ENCODE data around the gene CERS3.
A peak's percentile ranks its signal among the peaks of the same experiment; 100 is the strongest.

The CERS3 gene

GRCh38 chr15:100528833-100529428 lies at the start of gene CERS3:
Gene CERS3, minus strand, starts transcription at chr15:100528950. Its CDS starts 27,101 bp downstream, at chr15:100501849.
- no peak for DNase-seq

DNA sequence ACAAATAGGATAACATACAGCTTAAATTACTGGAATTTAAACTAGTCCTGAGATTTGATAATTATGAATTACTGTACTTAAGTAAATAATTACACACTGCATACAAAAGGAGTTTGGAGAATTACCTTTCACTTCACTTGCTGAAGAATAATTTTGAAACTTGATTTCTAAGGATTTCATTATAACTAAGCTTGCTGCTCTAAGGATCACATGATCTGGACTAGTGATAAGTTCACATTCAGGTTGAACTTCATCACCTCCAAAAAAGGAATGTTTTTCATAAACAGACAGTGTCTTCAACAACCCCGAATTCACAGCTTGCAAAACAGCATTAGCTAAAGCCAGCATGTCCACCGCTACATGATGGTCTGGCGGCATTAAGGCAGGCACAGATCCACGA lies 44.8 kb upstream of the CERS3 start:
- no peak for DNase-seq

GRCh38 chr15:100572362-100572983 lies 43.7 kb upstream of the CERS3 start:
- no peak for DNase-seq

GRCh38 chr15:100571592-100572167 lies 42.9 kb upstream of the CERS3 start:
- no peak for DNase-seq

DNA sequence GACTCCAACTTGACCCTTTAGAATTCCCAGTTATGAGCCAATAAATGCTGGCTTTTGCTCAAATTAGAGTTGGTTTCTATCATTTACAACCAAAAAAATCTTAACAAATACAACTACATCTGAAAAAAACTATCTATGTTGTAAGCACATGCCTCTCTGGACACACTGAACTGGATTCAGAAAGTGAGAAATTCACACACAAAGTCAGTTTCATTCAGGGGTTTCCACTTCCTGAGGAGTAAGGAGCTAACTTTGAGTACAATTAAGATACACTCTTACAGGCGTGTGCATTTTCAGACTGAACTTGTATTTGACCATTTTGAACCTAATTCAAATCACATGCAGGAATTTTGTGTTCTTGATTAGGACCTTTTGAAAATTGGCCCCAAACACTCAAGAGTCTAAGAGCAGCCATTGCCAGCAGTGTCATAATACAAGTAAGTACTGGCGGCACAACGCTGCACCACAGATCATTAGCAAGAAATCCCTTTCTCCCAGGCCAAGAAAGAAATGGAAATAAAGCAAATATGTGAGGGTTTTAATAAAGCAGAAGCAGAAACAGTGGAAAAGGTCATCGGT lies 42.1 kb upstream of the CERS3 start:
- no peak for DNase-seq

DNA sequence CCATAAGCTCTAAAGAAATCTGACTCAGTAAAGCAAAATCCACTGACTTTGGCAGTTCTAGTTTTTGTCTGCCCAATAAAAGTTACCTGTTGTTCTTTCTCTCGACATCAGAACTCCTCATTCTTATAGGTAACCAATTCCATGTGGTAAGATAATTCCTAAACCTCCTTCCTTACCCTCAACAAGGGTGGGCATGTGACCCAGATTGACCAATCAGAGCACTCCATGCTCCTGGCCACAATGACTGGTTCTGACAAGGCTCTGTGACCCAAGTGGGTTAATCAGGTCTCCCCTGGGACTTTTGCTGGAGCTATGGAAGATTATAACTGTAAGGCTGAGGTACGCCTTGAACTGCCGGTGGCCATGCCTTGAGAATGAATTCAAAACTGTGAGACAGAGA lies 41.5 kb upstream of the CERS3 start:
- DNase-seq = no peak

GRCh38 chr15:100569391-100569790 lies 40.6 kb upstream of the CERS3 start:
- no peak for DNase-seq

DNA sequence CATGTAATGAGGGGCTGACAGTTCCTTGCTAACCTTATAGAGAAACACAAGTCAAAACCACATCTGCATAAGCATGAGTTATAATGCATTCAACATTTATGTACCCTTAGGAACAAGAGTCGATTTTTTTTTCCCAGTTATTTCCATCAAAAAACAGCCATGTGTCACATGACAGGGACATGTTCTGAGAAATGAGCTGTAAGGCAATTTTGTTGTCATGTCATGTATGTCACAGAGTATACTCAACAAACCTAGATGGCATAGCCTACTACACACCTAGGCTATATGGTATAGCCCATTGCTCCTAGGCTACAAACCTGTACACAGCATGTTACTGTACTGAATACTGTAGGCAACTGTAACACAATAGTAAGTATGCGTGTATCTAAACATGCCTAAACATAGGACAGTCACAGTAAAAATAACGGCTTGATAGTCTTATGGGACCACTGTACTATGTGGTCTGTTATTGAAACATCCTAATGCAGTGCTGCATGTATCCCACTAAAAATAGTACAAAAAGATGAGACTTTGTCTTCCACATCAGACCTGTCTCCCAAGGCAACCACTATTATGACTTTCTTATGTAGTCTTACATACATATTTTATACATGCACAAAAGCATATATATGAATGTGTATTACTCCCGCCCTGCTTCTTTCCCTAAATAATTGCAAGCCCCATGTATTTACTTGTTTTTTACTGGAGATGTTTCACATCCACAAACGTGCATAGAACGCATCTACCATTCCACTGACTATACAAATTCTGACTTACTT lies 38.3 kb upstream of the CERS3 start:
- DNase-seq = no peak

GRCh38 chr15:100565591-100565990 lies 36.8 kb upstream of the CERS3 start:
- no peak for DNase-seq

DNA sequence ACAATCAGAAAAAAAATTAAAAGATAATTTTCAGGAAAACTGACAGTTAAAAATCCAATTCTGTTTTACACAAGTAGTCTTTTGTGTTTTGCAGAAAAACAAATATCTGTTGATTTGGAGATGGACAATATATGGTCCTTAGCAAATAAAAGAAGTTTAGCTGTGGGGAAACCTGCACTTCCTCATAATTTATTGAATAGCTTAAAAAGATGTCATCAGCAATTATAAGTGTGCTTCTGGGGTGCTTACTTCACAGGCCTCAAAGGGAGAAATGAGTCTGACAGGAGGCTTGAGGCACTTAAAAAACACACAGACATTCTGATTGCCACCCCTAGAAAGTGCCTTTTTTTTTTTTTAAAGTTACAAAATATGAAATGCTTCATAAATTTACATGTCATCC lies 31.6 kb upstream of the CERS3 start:
- DNase-seq = no peak

- peak; percentile 9 for DNase-seq
Measured at GRCh38 chr15:100559330-100559729, 30.6 kb upstream of the CERS3 start.

DNA sequence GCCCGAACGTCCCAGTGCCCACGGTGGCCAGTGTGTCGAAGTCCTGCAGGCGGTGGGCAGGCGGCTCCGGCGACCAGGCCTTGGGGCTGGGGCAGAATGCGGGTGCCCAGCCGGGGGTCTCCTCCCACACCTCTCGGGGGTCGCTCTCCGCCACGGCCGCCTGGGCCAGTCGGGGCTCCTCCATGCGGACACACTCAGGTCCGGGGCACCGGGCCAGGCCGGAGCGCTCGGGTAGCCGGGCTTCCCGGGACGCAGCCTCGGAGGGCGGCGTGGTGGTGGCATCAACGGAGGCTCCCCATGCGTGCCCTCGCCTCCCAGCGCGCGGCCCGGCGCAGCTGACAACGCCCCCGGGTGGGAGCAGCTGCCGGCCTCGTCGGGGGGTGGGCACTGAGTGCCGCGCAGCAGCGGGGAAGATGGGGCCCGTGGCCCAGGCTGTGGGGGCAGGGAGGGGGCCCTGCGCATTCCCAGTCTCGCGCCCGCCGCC lies 30.1 kb upstream of the CERS3 start:
- DNase-seq = no peak

- DNase-seq = no peak
Measured at GRCh38 chr15:100553468-100553867, 24.7 kb upstream of the CERS3 start.

GRCh38 chr15:100547961-100548360 lies 19.2 kb upstream of the CERS3 start:
- no peak for DNase-seq

DNA sequence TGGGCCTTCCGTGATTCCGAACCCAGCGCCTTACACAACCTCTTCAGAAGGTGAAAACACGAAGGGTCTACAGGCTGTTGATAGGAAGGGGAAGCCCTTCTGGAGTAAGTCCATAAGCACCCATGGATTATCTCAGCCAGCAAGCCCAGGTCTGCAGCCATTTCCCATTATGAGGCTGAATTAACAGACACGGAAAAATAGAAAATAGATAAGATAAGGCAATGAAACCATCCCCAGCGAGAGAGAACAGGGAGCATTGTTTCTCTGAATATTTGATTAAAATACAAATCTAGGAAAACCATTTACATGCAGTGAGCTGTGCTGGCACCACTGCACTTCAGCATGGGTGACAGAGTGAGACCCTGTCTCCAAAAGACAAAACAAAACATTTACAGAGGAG lies 16.2 kb upstream of the CERS3 start:
- no peak for DNase-seq

DNA sequence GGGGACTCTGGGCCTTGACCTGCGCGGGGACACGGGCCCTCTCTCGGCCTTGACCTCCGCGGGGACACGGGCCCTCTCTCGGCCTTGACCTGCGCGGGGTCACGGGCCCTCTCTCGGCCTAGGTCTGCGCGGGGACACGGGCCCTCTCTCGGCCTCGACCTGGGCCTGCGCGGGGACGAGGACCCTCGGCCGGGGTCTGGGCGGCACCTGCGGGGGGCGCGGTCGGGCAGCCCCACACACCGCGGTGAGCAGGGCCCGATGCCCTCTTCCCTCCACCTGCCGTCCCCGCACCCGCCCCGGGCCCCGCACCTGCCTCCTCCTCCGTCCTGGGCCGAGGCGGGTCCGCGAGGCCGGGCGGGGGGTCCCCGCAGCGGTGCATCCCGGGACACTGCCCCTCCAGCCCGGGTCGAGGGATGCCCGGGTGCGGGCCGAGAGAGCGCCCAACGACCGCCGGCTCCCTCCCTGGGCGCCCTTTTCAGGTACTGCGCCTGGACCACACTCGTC lies 15.6 kb upstream of the CERS3 start:
- DNase-seq = no peak

DNA sequence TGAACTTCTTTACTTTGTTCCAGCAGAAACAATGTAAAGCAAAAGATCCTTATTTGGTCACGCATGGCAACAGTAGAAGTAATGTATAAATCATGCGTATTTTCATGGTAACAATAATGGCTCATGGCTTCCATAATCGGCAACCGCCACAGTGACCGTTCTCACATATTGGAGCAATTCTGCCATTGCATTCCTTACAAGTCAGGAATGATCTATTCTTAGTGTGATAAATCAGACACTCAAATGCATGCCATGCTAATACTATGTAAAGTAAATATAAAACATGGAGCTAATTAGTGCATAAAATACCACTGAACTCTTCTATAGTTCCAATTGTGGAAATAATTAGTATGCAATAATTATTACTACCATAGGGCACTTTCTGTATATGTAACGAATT lies 13.5 kb upstream of the CERS3 start:
- no peak for DNase-seq

DNA sequence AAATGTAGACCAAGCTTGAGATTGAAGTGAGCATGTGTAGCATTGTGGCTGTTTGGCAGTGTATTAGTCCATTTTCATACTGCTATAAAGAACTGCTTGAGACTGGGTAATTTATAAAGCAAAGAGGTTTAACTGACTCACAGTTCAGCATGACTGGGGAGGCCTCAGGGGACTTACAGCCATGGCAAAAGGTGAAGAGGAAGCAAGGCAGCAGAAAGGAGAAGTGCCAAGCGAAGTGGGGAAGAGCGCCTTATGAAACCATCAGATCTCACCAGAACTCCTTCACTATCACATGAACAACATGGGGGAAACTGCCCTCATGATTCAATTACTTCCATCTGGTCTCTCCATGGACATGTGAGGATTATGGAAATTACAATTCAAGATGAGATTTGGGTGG lies 8.6 kb upstream of the CERS3 start:
- DNase-seq = no peak

DNA sequence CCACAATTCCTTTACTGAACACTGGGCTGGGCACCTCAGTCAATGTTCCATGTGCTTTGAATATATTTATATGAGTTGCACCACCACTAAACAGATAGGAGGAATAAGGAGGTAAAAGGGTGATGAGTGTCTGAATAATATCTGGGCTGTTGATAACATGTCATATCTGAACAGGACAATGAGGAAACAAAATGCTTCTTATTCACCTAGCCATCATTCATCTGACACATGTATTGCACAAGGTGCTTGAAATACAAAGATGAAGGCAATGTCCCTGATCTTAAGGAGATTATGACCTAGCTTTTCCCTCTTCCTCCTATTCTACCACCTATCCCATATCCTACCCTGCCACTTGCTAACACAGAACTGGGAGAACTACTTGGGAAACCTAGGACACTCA lies 8.0 kb upstream of the CERS3 start:
- no peak for DNase-seq

GRCh38 chr15:100533886-100534285 lies 5.1 kb upstream of the CERS3 start:
- DNase-seq = no peak

DNA sequence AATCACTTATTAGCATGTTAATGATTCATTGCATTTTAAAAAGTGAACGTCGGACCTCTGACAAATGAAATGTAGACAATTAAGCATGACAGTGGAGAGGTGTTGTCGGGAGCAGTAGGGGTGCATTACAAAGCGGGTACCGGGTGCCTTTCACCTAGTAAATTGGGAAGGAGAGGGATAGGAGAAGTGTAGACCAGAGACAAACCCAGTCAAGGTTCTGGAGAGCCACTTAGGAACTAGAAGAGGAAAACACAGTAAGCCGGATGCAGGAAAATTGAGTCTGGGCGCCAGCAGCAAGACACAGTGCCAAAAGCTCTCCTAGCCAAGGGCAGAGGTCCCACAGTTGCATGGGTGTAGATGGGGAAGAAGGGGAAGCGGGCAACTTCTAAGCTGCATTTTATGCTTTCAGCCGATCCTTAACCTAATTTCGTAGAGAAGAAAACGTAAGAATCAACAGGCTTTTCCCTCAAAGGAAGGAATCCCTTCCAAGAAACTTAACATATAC lies 3.1 kb upstream of the CERS3 start:
- no peak for DNase-seq

DNA sequence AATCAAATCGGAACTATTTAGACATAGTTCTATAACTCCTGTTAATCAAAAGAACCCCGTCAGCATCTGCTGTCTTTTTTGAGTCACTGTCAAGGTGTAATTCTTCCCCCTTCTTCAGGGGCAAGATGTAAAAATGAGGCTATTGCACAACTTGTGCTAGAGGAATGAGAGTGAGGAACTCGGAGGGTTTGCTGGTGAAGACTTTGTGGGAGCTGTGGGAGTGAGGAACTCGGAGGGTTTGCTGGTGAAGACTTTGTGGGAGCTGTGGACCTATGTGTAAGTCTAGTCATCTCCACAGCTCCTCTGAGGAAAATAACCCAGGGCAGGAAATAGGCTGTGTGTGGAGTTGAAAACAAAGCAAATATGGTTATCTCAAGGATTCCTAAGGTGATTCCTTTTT lies 2.5 kb upstream of the CERS3 start:
- DNase-seq = no peak

GRCh38 chr15:100529556-100529955 lies 806 bp upstream of the CERS3 start:
- DNase-seq = no peak
